HG03354 (cell line): ENCODE measurements around the gene CFAP57.
A peak's percentile ranks its signal among the peaks of the same experiment; 100 is the strongest.
"Not testable (repeated sequence)": the region's sequence is repeated elsewhere in the genome, so short reads cannot be mapped to it uniquely, and the experiment has no call there.

Experiments
- ATAC-seq: cut with Tn5 transposase; IDR thresholded peaks from one replicate; pipeline ENCODE4 v1.9.1; 2021; ENCODE audit warnings: mild to moderate bottlenecking; ENCODE audit not compliant: unreplicated experiment, poor library complexity, severe bottlenecking

Gene CFAP57

DNA sequence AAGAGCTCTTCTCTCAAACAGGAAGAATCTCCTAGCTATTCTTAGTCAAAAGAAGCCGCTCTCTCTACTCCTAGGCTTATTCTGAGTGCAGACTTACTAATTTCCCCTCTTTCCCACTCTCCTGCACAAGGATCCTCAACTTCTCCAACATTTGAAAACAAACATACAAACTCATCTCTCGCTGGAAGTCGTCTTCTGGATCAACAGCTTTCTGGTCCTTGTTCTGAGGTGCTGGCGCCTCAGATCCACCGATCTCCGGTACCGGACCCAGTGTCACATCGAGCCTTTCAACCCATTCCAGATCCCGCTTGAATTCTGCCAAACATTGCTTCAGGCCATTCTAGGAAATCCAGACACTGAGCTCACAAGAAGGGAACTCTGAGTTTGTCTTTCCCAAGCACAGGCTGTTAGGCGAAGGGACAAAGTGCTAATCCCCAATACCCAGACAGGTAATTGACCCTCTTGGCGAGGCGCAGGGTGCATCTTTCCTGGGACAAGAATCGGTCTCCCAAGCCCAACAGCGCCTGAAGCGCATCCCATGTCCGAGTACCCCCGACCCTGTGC, 736 bp upstream of the CFAP57 start:
- peak; percentile 14 for ATAC-seq

DNA sequence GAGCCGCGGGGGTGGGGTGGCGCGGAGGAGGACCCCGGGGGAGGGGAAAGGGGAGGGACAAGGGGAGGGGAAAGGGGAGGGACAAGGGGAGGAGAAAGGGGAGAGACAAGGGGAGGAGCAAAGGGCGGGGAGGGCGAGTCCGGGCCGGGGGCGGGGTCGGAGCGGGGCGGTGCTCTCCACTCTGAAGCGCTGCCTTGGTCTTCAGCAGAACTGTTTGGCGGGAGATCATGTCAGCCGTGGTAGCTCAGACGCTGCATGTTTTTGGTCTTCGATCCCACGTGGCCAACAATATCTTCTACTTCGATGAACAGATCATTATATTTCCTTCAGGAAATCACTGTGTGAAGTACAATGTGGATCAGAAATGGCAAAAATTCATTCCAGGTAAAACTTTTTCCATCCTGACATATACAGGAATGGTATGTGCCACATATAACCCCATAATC, 420 bp downstream of the CFAP57 start:
- ATAC-seq, result peak; percentile 53

DNA sequence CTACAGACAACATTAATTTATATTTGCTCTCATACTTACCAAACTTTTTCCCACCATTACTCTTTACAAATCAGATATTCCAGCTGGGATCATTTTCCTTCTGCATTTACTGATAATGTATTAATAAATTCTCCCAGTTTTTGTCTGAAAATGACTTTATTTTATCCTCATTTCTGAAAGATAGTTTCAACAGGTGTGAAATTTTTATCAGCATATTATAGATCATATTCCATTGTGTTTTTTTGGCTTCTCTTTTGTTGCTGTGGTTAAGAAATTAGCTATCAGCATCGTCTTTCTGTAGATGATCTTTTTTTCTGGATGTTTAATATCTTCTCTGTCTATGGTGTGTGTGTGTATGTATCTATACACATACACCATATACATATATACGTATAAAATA, 2.7 kb downstream of the CFAP57 start:
- ATAC-seq, result no peak

DNA sequence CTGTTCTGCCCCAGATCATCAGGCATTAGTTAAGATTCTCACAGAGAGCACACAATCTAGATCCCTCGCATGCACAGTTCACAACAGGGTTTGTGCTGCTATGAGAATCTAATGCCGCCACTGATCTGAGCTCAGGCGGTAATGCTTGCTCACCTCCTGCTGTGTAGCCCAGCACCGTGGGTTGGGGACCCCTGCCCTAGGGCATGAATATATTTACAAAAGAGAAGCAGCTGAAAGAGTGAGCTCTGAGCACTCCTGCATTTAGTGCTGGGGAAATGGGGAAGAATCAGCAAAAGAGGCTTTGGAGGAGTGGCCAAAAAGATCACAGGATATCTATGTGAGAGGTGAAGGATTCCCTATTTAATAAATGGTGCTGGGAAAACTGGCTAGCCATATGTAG, 5.6 kb downstream of the CFAP57 start:
- no peak for ATAC-seq

DNA sequence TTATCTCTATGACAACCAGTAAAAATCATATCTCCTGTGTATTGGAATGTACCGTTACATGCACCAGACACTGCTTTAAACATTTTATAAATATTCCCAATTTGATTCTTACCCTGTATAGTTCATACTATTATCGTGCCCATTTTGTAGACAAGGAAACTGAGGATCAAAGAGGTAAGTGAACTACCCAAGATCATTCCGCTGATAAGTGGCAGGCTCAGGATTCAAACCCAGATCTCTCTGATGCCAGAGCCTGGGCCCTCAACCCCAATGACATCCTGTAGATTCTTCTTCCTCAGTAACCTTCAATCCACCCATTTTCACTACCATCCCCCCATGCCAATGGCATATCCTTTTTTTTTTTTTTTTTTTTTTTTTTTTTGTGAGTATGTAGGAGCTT, 12.3 kb downstream of the CFAP57 start:
- ATAC-seq, result no peak

DNA sequence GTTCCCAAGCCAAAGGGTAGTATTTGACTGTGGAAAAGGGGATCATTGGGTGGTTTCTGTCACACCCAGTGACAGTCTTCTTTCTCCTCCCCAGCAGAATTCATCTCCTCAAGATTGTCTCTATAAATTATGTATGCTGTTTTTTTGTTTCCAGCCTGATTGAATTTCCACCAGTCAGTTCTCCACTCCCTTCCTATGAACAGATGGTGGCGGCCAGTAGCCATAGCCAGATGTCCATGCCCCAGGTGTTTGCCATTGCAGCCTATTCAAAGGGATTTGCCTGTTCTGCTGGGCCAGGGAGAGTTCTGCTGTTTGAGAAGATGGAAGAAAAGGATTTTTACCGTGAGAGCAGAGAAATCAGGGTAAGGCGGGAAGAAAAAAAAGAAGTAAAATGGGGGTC, 12.9 kb downstream of the CFAP57 start:
- ATAC-seq, result no peak

DNA sequence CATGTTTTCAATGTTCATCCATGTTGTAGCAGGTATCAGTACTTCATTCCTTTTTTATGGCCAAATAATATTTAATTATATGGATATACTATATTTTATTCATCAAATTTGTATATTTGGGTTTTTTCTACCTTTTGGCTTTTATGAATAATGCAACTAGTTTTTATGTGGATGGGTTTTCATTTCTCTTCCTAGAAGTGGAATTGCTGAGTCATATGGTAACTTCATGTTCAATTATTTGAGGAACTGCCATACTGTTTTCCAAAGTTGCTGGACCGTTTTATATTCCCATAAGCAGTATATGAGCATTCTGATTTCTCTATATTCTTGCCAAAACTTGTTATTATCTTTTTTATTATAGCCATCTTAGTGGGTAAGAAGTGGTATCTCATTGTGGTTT, 16.0 kb downstream of the CFAP57 start:
- no peak for ATAC-seq

DNA sequence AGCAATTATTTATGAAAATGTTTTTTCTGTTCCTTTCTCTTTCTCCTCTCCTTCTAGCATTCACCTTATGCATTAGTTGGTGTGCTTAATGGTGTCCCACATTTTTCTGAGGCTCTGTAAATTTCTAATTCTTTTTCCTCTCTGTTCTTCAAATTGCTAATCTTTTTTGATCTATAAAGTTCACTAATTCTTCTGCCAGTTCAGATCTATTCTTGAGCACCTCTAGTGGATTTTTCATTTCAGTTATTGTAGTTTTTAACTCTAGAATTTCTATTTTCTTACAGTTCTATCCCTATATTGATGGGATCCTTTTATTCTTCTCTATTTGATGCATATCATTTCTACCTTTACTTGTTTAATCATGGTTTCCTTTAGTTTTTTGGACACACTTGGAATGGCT, 22.4 kb downstream of the CFAP57 start:
- no peak for ATAC-seq

DNA sequence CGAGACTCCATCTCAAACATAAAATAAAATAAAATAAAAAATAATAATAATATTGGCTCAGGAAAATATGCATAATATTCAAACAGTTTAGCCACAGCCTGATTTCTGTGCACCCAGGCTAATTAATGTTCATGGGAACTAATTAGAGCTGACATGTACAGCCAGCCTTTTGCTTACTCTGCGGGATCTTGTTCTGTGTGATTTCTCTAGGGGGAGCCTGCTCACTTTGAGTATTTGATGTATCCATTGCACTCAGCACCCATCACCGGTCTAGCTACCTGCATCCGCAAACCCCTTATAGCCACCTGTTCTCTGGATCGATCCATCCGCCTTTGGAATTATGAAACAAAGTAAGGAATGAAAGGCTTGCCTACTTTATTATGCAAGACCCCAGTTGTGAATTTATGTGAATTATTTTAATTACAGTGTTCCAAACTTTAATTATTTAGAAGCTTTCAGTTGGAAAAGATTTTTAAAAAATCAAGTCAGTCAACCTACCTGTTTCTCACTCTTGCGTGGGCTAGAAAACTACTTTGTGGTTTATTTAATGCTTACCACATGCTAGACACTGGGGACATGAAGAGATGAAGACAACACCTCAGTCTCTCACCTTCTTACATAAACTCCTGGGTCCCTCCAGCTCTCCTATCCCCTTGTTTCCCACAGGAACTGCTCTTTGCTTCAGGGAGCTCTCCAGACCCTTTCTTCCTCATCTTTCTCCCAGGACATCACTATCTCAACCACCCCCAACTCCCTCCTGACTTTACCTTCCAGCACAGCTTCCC, 25.4 kb downstream of the CFAP57 start:
- no peak for ATAC-seq

DNA sequence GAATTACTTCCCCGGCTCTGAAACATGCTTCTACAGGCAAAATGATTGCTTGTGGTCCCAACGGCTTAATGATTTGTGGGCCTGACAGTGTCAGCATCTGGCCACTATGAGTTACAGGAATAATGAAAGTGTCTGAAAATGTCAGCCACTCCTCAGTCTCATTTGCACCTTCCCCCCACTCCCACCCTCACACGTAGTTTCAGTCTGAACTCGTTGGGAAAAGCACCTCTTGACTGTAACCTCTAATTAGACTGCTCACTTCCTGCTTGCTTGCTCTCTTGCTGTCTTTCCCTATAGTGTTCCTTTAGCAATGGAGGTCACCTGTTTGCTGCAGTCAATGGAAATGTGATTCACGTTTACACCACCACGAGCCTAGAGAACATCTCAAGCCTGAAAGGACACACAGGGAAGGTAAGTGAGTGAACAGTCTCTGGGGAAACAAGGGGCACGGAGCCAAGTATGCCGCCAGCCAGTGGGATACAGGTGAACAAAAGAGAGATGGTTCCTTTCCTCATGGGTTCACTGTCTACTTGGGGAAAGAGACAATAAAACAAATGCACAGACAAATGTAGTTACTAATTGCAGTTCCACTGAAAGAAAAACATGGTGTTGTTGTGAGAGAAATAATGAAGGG, 27.1 kb downstream of the CFAP57 start:
- peak; percentile 73 for ATAC-seq

DNA sequence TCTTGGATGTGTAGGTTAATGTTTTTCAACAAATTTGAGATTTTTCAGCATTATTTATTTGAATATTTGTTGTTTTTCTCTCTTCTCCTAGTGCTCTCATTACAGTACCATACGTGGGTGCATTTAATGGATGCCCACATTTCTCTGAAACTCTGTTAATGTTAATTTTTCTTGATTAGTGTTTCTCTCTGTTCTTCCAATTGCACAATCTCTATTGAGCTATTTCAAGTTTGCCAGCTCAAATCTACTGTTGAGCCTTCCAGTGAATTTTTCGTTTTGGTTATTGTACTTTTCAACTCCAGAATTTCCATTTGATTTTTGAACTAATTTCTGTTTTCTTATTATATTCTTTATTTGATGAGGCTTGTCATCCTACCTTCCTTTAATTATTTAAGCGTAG, 31.7 kb downstream of the CFAP57 start:
- no peak for ATAC-seq

DNA sequence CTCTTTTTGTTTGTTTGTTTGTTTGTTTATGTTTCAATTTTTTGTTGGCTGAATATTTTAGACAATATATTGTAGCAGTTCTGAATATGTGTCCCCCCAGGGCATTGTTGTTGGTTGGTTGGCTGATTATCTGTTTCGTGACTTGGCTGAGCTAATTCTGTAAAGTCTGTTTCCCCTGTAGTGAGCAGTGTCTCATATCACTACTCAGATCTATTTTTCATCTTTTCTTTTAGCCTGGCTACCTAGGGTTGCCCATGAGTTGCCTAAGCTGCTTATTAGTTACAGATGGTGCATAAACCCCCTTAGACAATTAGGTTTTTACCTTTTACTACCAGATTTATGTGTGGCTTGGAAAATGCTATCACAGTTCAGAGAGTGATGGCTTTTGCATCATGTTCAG, 32.3 kb downstream of the CFAP57 start:
- no peak for ATAC-seq

DNA sequence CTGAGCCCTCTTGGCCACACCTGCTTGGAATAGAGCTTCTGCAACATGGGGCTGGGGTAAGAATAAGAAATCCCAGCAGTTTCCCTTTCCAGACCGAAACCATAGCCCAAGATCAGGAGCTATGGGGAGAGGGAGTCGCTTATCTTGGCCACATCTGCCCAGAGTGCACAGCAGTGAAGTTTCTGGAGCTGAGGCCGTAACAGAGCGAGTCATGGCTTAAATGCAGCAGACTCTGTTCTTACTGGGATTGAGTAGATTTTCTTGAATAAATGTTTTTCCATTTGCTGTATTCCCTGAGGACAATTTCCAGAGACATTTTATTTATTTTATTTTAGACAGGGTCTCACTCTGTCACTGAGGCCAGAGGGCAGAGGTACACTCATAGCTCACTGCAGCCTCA, 33.5 kb downstream of the CFAP57 start:
- no peak for ATAC-seq

DNA sequence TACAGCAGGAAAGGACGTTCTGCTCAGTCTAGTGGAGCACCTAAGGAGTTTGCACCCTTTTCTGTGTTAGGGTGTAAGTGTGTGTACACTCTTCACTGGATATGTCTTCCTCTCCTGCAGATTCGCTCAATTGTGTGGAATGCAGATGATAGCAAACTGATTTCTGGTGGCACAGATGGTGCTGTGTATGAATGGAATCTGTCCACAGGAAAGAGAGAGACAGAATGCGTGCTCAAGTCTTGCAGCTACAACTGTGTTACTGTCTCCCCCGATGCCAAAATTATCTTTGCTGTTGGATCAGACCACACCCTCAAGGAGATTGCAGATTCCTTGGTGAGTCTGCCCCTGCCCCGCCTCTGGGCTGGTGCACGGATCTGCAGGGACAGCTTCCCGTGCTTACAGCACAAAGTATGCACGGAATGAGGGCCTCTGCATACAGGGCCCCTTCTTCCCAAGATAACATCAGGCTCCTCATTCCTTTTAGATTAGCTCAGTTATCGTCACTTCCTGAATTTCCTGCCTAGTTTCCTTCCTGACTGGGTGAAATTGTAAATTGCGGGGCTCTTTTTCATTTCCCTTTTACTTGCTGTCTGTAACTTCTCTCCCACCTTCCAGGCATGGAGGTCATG, 34.6 kb downstream of the CFAP57 start:
- no peak for ATAC-seq

DNA sequence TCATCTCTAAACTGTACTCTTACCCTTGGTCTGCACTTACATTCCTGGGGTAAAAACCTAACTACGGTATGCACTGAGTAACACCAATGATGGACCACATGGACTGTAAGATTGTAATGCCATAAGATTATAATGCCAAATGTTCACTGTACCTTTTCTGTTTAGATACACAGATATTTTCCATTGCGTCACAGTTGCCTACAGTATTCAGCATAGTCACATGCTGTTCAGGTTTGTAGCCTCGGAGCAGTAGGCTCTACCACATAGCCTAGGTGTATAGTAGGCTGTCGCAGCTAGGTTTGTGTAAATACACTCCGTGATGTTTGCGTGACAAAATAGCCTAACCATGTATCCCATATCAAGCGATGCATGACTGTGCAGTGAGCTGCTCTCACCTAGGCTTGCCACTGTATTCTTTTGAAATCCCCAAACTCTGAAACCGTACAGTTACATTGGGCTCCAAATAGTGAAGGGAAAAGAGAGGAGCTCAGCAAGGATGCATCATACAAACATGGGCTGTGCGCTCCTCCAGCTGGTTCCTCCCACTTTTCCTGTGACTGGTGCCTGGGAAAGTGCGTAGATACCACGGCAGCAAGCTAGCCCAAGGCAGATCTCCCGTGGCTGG, 35.2 kb downstream of the CFAP57 start:
- ATAC-seq, result no peak

DNA sequence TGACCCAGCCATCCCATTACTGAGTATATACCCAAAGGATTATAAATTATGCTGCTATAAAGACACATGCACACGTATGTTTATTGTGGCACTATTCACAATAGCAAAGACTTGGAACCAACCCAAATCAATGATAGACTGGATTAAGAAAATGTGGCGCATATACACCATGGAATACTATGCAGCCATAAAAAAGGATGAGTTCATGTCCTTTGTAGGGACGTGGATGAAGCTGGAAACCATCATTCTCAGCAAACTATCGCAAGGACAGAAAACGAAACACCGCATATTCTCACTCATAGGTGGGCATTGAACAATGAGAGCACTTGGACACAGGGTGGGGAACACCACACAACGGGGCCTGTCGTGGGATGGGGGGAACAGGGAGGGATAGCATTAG, 36.1 kb downstream of the CFAP57 start:
- ATAC-seq, result not testable (repeated sequence)

DNA sequence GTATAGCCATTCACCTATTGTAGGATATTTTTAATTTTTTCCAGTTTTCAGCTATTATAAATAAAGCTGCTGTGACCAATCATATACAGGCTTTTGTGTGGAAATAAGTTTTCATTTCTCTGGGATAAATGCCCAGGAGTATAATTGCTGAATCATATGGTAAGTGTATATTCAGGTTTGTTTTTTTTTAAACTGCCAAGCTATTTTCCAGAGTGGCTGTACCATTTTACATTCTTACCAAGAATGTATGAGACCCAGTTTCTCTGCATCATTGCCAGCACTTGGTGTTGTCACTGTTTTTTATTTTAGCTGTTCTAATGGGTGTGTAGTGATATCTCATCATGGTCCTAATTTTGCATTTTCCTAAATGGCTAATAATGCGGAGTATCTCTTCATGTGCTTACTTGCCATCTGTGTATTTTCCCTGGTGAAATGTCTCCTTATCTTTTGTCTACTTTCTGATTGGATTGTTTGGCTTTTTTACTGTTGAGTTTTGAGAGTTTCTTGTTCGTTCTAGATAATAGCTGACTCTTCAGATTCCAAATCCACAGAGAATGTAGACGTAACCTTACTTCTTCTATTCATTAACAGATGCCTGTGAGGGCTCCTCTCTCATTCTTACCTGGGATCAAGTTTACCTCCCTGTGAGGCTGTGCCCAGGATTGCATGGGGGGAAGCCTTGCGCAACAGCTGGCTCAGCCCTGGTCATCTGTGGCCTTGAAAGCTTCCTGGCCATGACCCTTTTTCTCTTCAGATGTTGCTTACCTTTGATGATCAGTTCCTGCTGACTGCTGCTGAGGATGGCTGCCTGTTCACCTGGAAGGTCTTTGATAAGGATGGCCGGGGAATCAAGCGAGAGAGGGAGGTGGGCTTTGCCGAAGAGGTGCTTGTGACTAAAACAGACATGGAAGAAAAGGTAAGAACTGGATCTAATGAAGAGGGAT, 42.6 kb downstream of the CFAP57 start:
- no peak for ATAC-seq

DNA sequence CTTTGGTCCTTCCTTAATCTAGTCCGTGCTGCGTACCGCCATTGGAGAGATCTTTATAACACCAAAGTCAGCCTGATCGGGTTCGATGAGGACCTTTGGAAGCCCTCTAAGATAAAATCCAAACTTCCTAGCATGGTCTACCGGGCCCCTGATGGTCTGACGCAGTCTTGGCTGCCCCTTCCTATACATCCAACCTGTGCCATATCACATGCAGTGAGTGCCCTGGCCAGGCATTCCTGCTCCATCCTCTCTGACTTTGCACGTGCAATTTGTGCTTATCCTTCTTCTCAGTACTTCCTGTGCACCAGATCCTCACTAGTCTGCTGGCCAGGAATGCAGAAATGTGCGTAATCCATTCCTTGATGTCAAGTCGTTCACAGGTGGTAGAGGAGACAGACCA, 45.6 kb downstream of the CFAP57 start:
- ATAC-seq, result no peak
